ENCODE results near the gene ZNF133.
"Not testable (repeated sequence)": the region's sequence is repeated elsewhere in the genome, so short reads cannot be mapped to it uniquely, and the experiment has no call there.

Gene ZNF133

GRCh38 chr20:18331694-18332093, 43.4 kb downstream of the ZNF133 start:
- H3K4me3 ChIP-seq (ENCODE audit: low read depth in 1 of 5, low read length in 5 of 5), result no peak overlapping the region
- peaks cover 6 to 26% (median 19%) of the 10 kb centered on the region in 5 donors for H3K9me3 ChIP-seq (ENCODE audit: control insufficient read depth in 5 of 5, low read length in 5 of 5)
- H3K9ac ChIP-seq (ENCODE audit: low read length in 5 of 5), result no peak overlapping the region
- peaks cover 0 to 5% (median 0%) of the 10 kb centered on the region in 5 donors for H3K36me3 ChIP-seq (ENCODE audit: control insufficient read depth in 5 of 5, insufficient read depth in 5 of 5, low read length in 5 of 5)
- H3K27me3 ChIP-seq (ENCODE audit: control insufficient read depth in 5 of 5, insufficient read depth in 4 of 5, low read length in 5 of 5), result no peaks in the 10 kb centered on the region
- no peak overlapping the region for H3K27ac ChIP-seq (ENCODE audit: low read depth, low read length)
- H3K4me1 ChIP-seq (ENCODE audit: control insufficient read depth in 5 of 5, insufficient read depth in 5 of 5, low read length in 5 of 5), result no peaks in the 10 kb centered on the region

GRCh38 chr20:18349749-18350148, 61.4 kb downstream of the ZNF133 start:
- H3K4me3 ChIP-seq (ENCODE audit: low read depth in 1 of 5, low read length in 5 of 5); H3K36me3 ChIP-seq (ENCODE audit: control insufficient read depth in 5 of 5, insufficient read depth in 5 of 5, low read length in 5 of 5): not testable (repeated sequence)

GRCh38 chr20:18359854-18360253, 71.5 kb downstream of the ZNF133 start:
- no peaks in the 10 kb centered on the region for H3K9me3 ChIP-seq (ENCODE audit: control insufficient read depth in 5 of 5, low read length in 5 of 5)
- H3K9ac ChIP-seq (ENCODE audit: low read length in 5 of 5), result no peak overlapping the region
- no peak overlapping the region for H3K27ac ChIP-seq (ENCODE audit: low read depth, low read length)
- no peaks in the 10 kb centered on the region for H3K4me1 ChIP-seq (ENCODE audit: control insufficient read depth in 5 of 5, insufficient read depth in 5 of 5, low read length in 5 of 5)
- no peaks in the 10 kb centered on the region for H3K27me3 ChIP-seq (ENCODE audit: control insufficient read depth in 5 of 5, insufficient read depth in 4 of 5, low read length in 5 of 5)
- H3K36me3 ChIP-seq (ENCODE audit: control insufficient read depth in 5 of 5, insufficient read depth in 5 of 5, low read length in 5 of 5), result no peaks in the 10 kb centered on the region
- H3K4me3 ChIP-seq (ENCODE audit: low read depth in 1 of 5, low read length in 5 of 5), result no peak overlapping the region

More at GRCh38 chr20:18349749-18350148, 61.4 kb downstream of the ZNF133 start:
- not testable (repeated sequence) for H3K4me1 ChIP-seq (ENCODE audit: control insufficient read depth in 5 of 5, insufficient read depth in 5 of 5, low read length in 5 of 5); H3K9ac ChIP-seq (ENCODE audit: low read length in 5 of 5); H3K27ac ChIP-seq (ENCODE audit: low read depth, low read length); H3K9me3 ChIP-seq (ENCODE audit: control insufficient read depth in 5 of 5, low read length in 5 of 5); H3K27me3 ChIP-seq (ENCODE audit: control insufficient read depth in 5 of 5, insufficient read depth in 4 of 5, low read length in 5 of 5)

- no peaks in the 10 kb centered on the region for H3K9me3 ChIP-seq (ENCODE audit: control insufficient read depth in 5 of 5, low read length in 5 of 5)
- H3K9ac ChIP-seq (ENCODE audit: low read length in 5 of 5), result no peak overlapping the region
- no peaks in the 10 kb centered on the region for H3K27me3 ChIP-seq (ENCODE audit: control insufficient read depth in 5 of 5, insufficient read depth in 4 of 5, low read length in 5 of 5)
- H3K36me3 ChIP-seq (ENCODE audit: control insufficient read depth in 5 of 5, insufficient read depth in 5 of 5, low read length in 5 of 5), result no peaks in the 10 kb centered on the region
- no peaks in the 10 kb centered on the region for H3K4me1 ChIP-seq (ENCODE audit: control insufficient read depth in 5 of 5, insufficient read depth in 5 of 5, low read length in 5 of 5)
- H3K4me3 ChIP-seq (ENCODE audit: low read depth in 1 of 5, low read length in 5 of 5), result no peak overlapping the region
- H3K27ac ChIP-seq (ENCODE audit: low read depth, low read length), result no peak overlapping the region
Observed at GRCh38 chr20:18360635-18361034, 72.3 kb downstream of the ZNF133 start.

DNA sequence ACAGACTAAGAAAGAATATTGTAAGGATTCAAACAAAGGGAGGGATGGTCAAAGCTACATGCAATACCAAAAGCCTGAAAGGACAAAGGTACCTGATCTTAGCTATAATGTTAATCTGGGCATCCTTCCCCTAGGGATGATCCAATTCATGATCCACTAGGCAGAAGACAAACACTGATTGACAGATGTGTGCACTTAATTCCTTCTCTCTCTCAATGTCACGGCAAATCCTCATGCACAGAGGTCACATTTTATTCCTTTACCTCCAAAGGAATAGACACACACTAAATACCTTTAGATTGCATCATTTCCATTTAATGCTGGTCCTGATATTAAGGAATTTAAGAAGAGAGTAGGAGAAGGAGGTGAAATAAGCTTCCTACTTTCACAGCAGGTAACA, 73.4 kb downstream of the ZNF133 start:
- no peaks in the 10 kb centered on the region for H3K9me3 ChIP-seq (ENCODE audit: control insufficient read depth in 5 of 5, low read length in 5 of 5)
- H3K36me3 ChIP-seq (ENCODE audit: control insufficient read depth in 5 of 5, insufficient read depth in 5 of 5, low read length in 5 of 5), result no peaks in the 10 kb centered on the region
- no peaks in the 10 kb centered on the region for H3K27me3 ChIP-seq (ENCODE audit: control insufficient read depth in 5 of 5, insufficient read depth in 4 of 5, low read length in 5 of 5)
- no peak overlapping the region for H3K9ac ChIP-seq (ENCODE audit: low read length in 5 of 5)
- H3K27ac ChIP-seq (ENCODE audit: low read depth, low read length), result no peak overlapping the region
- peaks cover 0 to 8% (median 4%) of the 10 kb centered on the region in 5 donors for H3K4me1 ChIP-seq (ENCODE audit: control insufficient read depth in 5 of 5, insufficient read depth in 5 of 5, low read length in 5 of 5)
- H3K4me3 ChIP-seq (ENCODE audit: low read depth in 1 of 5, low read length in 5 of 5), result no peak overlapping the region

DNA sequence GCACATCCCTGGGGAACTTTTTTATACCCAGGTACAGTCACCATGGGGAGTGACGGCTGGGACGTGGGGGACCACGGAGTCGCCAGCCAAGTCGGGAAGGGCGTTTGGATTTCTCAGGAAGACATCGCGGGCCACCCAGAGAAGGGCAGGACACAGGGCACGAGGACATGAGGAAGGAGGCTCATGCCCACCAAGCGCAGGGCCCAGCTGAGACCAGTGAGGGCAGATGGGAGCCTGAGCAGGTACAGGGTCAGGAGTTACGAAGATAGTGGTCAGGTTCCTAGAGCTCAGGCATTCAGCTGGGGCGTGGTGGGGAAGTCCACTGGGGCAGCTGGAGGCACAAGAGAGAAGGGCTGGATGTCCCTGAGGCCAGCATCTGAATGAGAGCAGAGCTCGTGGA, 74.6 kb downstream of the ZNF133 start:
- Histone ChIP-seq H3K36me3 (ENCODE audit: control insufficient read depth in 5 of 5, insufficient read depth in 5 of 5, low read length in 5 of 5) (no peaks in the 10 kb centered on the region), H3K9me3 (ENCODE audit: control insufficient read depth in 5 of 5, low read length in 5 of 5) (no peaks in the 10 kb centered on the region), H3K27me3 (ENCODE audit: control insufficient read depth in 5 of 5, insufficient read depth in 4 of 5, low read length in 5 of 5) (no peaks in the 10 kb centered on the region), H3K4me3 (ENCODE audit: low read depth in 1 of 5, low read length in 5 of 5) (no peak overlapping the region), H3K4me1 (ENCODE audit: control insufficient read depth in 5 of 5, insufficient read depth in 5 of 5, low read length in 5 of 5) (peaks cover 0 to 8% (median 4%) of the 10 kb centered on the region in 5 donors), H3K27ac (ENCODE audit: low read depth, low read length) (no peak overlapping the region), H3K9ac (ENCODE audit: low read length in 5 of 5) (no peak overlapping the region)

DNA sequence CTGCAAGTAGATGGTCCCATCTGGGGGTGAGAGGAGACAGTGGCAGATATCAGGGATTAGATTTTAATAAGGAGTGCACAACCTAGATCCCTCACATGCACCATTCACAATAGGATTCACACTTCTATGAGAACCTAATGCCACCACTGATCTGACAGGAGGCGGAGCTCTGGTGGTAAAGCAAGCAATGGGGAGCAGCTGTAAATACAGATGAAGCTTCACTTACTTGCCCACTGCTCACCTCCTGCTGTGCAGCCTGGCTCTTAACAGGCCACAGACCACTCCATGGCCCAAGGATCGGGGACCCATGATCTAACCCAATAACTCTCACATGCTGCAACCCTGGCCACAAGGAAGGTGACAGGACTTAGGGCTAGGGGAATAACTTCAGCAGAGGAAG, 75.4 kb downstream of the ZNF133 start:
- peaks cover 0 to 8% (median 4%) of the 10 kb centered on the region in 5 donors for H3K4me1 ChIP-seq (ENCODE audit: control insufficient read depth in 5 of 5, insufficient read depth in 5 of 5, low read length in 5 of 5)
- no peak overlapping the region for H3K27ac ChIP-seq (ENCODE audit: low read depth, low read length)
- H3K4me3 ChIP-seq (ENCODE audit: low read depth in 1 of 5, low read length in 5 of 5), result no peak overlapping the region
- no peaks in the 10 kb centered on the region for H3K36me3 ChIP-seq (ENCODE audit: control insufficient read depth in 5 of 5, insufficient read depth in 5 of 5, low read length in 5 of 5)
- no peaks in the 10 kb centered on the region for H3K9me3 ChIP-seq (ENCODE audit: control insufficient read depth in 5 of 5, low read length in 5 of 5)
- H3K9ac ChIP-seq (ENCODE audit: low read length in 5 of 5), result no peak overlapping the region
- no peaks in the 10 kb centered on the region for H3K27me3 ChIP-seq (ENCODE audit: control insufficient read depth in 5 of 5, insufficient read depth in 4 of 5, low read length in 5 of 5)

DNA sequence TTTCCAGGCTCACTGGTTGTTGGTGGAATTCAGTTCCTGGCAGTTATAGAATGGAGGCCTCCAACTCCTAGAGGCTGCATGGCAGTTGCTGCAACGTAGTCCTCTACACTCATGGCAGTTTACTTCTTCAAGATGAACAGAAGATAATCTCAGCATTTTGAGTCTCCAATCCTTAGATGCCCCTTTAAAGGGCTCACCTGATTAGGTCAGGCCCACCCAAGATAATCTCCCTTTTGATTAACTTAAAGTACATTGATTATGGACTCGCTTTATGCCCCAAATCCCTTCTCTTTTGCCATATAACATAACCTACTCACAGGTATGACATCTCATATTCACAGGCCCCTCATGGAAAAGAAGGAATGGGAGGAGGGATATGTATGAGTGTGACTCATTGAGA, 76.4 kb downstream of the ZNF133 start:
- no peak overlapping the region for H3K4me3 ChIP-seq (ENCODE audit: low read depth in 1 of 5, low read length in 5 of 5)
- no peaks in the 10 kb centered on the region for H3K9me3 ChIP-seq (ENCODE audit: control insufficient read depth in 5 of 5, low read length in 5 of 5)
- H3K27ac ChIP-seq (ENCODE audit: low read depth, low read length), result no peak overlapping the region
- no peaks in the 10 kb centered on the region for H3K27me3 ChIP-seq (ENCODE audit: control insufficient read depth in 5 of 5, insufficient read depth in 4 of 5, low read length in 5 of 5)
- no peak overlapping the region for H3K9ac ChIP-seq (ENCODE audit: low read length in 5 of 5)
- no peaks in the 10 kb centered on the region for H3K36me3 ChIP-seq (ENCODE audit: control insufficient read depth in 5 of 5, insufficient read depth in 5 of 5, low read length in 5 of 5)
- H3K4me1 ChIP-seq (ENCODE audit: control insufficient read depth in 5 of 5, insufficient read depth in 5 of 5, low read length in 5 of 5), result peaks cover 0 to 8% (median 4%) of the 10 kb centered on the region in 5 donors
